Panc1 (cell line): ENCODE data around the gene CPD. TPM values are rescaled to one million over a fixed set of nuclear protein-coding genes. Genes with fewer than 3 reads are reported as not detected.
"Not testable (repeated sequence)": the region's sequence is repeated elsewhere in the genome, so short reads cannot be mapped to it uniquely, and the experiment has no call there.

Experiments
- ATAC-seq: fragments of 200-7000 bp; cut with Tn5 transposase; 2 replicates; pipeline ENCODE4 v1.9.1; 2020; ENCODE audit warnings: mild to moderate bottlenecking, moderate library complexity
- BruUV-seq: library from RNA; stranded (reverse); fragments of 400-500 nt; replicated peaks from 2 replicates; lab custom pipeline; 2021; lab: Mats Ljungman, UMichigan
- CTCF ChIA-PET: fragments of 300-600 bp; sonication (Branson Sonifier 250); formaldehyde crosslinking; loops from one replicate; lab custom pipeline; 2022; ENCODE audit warnings: antibody characterized with exemption; lab: Charles Lee
- POLR2A ChIA-PET: fragments of 300-600 bp; sonication (Branson Sonifier 250); formaldehyde crosslinking; loops from one replicate; lab custom pipeline; 2022; ENCODE audit warnings: antibody characterized with exemption; lab: Charles Lee
- DNase-seq: peaks from one replicate; pipeline ENCODE4 v3.0.0-alpha.2; 2010; ENCODE audit warnings: low read depth, low spot score
- H3K27ac ChIP-seq: 2 replicates; pipeline ENCODE4 v1.5.1; 2011; ENCODE audit warnings: mild to moderate bottlenecking, low read length, inconsistent platforms
- H3K27me3 ChIP-seq: fragments of 200-500 bp; sonication (Bioruptor generic); 2 replicates; pipeline ENCODE4 v1.6.0; 2014; ENCODE audit warnings: low read length, inconsistent platforms; ENCODE audit not compliant: control insufficient read depth, insufficient read depth
- H3K36me3 ChIP-seq: fragments of 200-500 bp; sonication (Bioruptor generic); 2 replicates; pipeline ENCODE4 v1.5.1; 2014; ENCODE audit warnings: inconsistent platforms, mild to moderate bottlenecking, low read length, moderate library complexity; ENCODE audit not compliant: control insufficient read depth, insufficient read depth
- H3K4me1 ChIP-seq: 2 replicates; pipeline ENCODE4 v1.5.1; 2011; ENCODE audit warnings: inconsistent platforms, mild to moderate bottlenecking, low read length, moderate library complexity; ENCODE audit not compliant: control insufficient read depth, insufficient read depth
- H3K4me3 ChIP-seq, 2 experiments: 2 replicates each; pipeline ENCODE4 v1.5.1; 2011 to 2012; ENCODE audit warnings: low read depth in 2 of 2, low read length in 2 of 2, mild to moderate bottlenecking in 2 of 2, inconsistent platforms in 1 of 2, moderate library complexity in 1 of 2
- H3K9me3 ChIP-seq: fragments of 200-500 bp; sonication (Bioruptor generic); 2 replicates; pipeline ENCODE4 v1.5.1; 2014; ENCODE audit warnings: low read depth, mild to moderate bottlenecking, inconsistent platforms, low read length, moderate library complexity; ENCODE audit not compliant: control insufficient read depth, insufficient read depth
- CTCF ChIP-seq: fragments of 450-650 bp; IDR thresholded peaks from 2 replicates; pipeline ENCODE4 v1.5.1; 2017; ENCODE audit warnings: mild to moderate bottlenecking
- POLR2AphosphoS5 ChIP-seq: IDR thresholded peaks from 2 replicates; pipeline ENCODE4 v1.6.1; 2012; ENCODE audit warnings: mild to moderate bottlenecking, low read depth, low read length, moderate library complexity
- REST ChIP-seq, 2 experiments: IDR thresholded peaks; 2 replicates each; pipeline ENCODE4 v1.6.1; 2011 to 2012; ENCODE audit warnings: low read depth in 2 of 2, control low read depth in 1 of 2, low read length in 1 of 2, mild to moderate bottlenecking in 1 of 2, moderate library complexity in 1 of 2; ENCODE audit not compliant: insufficient read depth in 1 of 2
- SIN3A ChIP-seq: IDR thresholded peaks from 2 replicates; pipeline ENCODE4 v1.6.1; 2012; ENCODE audit warnings: low read depth, mild to moderate bottlenecking, low read length, moderate library complexity, borderline replicate concordance; ENCODE audit not compliant: insufficient read depth
- TCF7L2 ChIP-seq: IDR thresholded peaks from 2 replicates; pipeline ENCODE4 v1.6.1; 2011; ENCODE audit warnings: mild to moderate bottlenecking, low read depth, low read length, inconsistent platforms
- in situ Hi-C: cut with HindIII; loops from 2 replicates; pipeline ENCODE4 v1.10.0; 2016; ENCODE audit warnings: low sequenced_read_pairs, low pct_unique_long_range_greater_than_20kb
- intact Hi-C: fragments of 100-400 bp; cut with micrococcal nuclease; formaldehyde crosslinking; loops from one replicate; pipeline ENCODE4 v1.10.0; 2022; ENCODE audit not compliant: unreplicated experiment
- total RNA-seq: library from RNA; stranded (reverse); gene quantifications from one replicate; pipeline ENCODE4 v1.2.1, GENCODE V29; 2021; ENCODE audit not compliant: unreplicated experiment

Gene CPD
- total RNA-seq, 1 experiment from 2014 or later: 93.0 TPM

- in situ Hi-C loops: no loop called here
- ATAC-seq (no peak), DNase-seq (no peak)
- Histone ChIP-seq H3K4me3 (no peak overlapping the region), H3K36me3 (no peaks in the 10 kb centered on the region), H3K4me1 (no peaks in the 10 kb centered on the region), H3K27me3 (no peaks in the 10 kb centered on the region), H3K9me3 (no peaks in the 10 kb centered on the region), H3K27ac (no peak overlapping the region)
- POLR2A ChIA-PET: no interaction called here
- TF ChIP-seq TCF7L2 (no peak), SIN3A (no peak), REST (IDR thresholded peaks at IDR 0.05; ENCODE audit: insufficient read depth in 1 of 2, low read depth in 2 of 2, low read length in 1 of 2) (no peak), CTCF (no peak), POLR2AphosphoS5 (no peak)
- BruUV-seq: no TSS peak
- intact Hi-C loops: no loop called here
- CTCF ChIA-PET: no interaction called here
Observed at GRCh38 chr17:30436729-30437128, 58.0 kb downstream of the CPD start.

DNA sequence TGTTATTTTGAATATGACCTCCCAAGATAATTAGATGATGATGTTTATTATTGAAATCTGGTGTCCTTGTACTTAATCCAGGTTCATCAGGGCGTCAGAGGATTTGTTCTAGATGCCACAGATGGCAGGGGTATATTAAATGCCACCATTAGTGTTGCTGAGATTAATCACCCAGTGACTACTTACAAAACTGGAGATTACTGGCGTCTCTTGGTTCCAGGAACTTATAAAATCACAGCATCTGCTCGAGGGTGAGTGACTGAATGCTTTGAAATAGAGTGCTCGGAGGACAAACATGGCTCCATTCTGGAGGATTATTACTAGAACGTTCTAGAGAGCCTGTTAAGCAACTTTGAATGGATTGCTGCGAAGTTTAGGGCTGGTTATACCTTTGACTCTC, 65.0 kb downstream of the CPD start:
- Histone ChIP-seq H3K4me1 (no peaks in the 10 kb centered on the region), H3K36me3 (peaks cover 13% of the 10 kb centered on the region), H3K27me3 (no peaks in the 10 kb centered on the region), H3K4me3 (no peak overlapping the region), H3K27ac (no peak overlapping the region), H3K9me3 (no peaks in the 10 kb centered on the region)
- DNase-seq (no peak), ATAC-seq (no peak)
- CTCF ChIA-PET: no interaction called here
- in situ Hi-C loops (no loop called here), intact Hi-C loops (no loop called here)
- POLR2A ChIA-PET: no interaction called here
- BruUV-seq: no TSS peak
- no peak for TF ChIP-seq SIN3A
- no peak for TF ChIP-seq CTCF
- no peak for TF ChIP-seq REST (IDR thresholded peaks at IDR 0.05; ENCODE audit: insufficient read depth in 1 of 2, low read depth in 2 of 2, low read length in 1 of 2)
- no peak for TF ChIP-seq TCF7L2
- TF ChIP-seq POLR2AphosphoS5: no peak

- H3K4me1 ChIP-seq, ATAC-seq, intact Hi-C loops, BruUV-seq, H3K9me3 ChIP-seq, DNase-seq, POLR2A ChIA-PET, H3K27me3 ChIP-seq, H3K4me3 ChIP-seq, in situ Hi-C loops, CTCF ChIA-PET, H3K27ac ChIP-seq: not testable (repeated sequence)
- H3K36me3 ChIP-seq: peaks cover 13% of the 10 kb centered on the region
Observed at GRCh38 chr17:30446640-30447039, 67.9 kb downstream of the CPD start.
